ENCODE data around the gene CWC15.

CWC15 gene

DNA sequence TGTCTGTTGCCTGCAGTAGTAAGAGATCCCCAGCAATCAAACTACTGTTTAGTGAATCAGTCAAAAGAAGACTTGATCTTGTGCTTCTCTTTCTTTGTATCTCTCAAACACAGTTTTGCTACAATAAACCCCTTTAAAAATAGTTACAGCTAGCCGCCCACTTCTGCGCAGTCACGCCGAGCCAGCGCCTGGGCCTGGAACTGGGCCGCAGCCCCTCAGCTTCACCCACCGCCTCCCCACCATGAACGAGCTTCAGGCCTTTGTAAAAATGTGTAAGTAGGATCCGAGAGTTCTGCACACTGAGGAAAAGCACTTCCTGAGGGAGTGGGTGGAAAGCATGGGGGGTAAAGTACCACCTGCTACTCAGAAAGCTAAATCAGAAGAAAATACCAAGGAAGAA lies 60.5 kb downstream of the CWC15 start:
- DNase-seq: no peak

All from NCI-H2171 (cell line).